Stimulated activated CD8-positive, alpha-beta memory T cell treated with anti-CD3 and anti-CD28 coated beads, Interleukin-12 subunit alpha, Interleukin-12 subunit beta, amount 100 ng/mL, for 1 hour (primary cell): ENCODE data around the gene TDRD10.

Source experiments
- DNase-seq: peaks from one replicate; pipeline ENCODE4 v3.0.0-alpha.2; 2020; ENCODE audit warnings: low read depth

TDRD10 gene

DNA sequence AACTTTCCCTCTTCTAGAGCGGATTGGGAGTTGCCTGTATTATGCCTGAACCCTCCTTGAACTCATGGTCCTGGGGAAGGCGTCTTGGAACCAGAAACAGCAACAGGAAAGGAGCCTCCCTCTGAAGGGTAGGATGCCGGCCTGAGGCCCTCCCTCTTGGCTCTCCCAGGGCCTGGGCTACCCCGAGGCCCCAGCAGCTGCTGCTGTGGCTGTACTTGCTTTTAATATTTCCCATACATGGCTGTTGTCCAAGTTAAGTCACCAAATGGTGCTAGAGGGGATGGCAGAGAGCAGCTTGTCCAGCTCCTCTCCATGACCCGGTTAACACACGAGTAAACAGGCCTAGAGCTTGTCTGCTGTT is 76.0 kb downstream of the TDRD10 start:
- no peak for DNase-seq

DNA sequence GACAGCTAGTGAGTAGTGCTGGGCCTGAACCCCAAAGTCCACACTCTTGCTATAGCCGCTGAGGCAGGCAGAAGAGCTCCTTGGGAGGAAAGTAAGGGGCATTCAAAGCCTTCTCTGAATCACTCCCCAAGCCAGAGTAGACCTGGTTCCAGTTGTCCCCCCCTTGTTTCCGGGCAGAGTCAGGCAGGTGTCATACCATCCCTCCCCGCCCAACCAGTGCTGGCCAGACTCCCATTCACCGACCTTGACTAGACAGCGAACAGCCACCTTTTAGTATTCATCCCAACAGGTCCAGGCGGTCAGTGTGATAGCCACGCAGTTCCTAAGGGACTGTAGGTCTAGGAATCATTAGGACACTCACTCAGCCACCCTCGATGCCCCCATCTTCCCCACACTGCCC is 77.4 kb downstream of the TDRD10 start:
- no peak for DNase-seq

DNA sequence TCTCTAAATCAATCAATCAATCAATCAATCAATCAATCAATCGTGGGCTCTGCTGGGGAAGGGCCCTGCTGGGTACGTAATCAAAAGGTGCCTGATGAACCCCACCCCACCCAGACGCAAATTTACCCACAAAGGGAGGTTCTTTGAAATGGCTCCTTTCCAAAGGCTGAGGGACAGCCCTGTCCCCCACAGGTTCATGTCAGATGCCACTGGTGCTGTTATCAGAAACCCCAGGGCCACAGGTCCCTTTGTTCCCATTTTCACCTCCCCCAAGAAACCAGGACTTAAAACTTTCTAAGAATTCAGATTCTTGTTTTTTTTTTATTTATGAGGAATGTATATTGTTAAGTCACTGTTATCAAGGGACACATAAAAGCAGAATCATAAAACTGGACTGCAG is 79.7 kb downstream of the TDRD10 start:
- DNase-seq: no peak

DNA sequence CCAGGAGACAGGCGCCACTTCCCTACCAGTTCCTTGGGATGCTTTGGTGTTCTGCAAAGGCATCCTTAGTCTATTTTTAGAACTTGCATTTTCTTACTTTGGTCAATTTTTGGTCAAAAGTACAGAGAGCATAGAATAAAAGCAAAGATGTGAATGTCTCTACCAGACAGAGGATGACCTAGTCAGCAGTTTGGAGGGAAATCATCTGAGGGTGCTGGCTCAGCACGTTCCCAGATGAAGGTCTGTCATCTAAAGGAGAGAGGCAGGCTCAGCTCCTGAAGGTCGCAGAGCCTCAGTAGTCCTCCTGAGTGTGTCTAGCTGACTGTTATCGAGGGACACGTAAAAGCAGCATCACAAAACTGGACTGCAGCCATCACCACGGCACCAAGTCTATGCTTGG is 80.9 kb downstream of the TDRD10 start:
- DNase-seq: no peak

DNA sequence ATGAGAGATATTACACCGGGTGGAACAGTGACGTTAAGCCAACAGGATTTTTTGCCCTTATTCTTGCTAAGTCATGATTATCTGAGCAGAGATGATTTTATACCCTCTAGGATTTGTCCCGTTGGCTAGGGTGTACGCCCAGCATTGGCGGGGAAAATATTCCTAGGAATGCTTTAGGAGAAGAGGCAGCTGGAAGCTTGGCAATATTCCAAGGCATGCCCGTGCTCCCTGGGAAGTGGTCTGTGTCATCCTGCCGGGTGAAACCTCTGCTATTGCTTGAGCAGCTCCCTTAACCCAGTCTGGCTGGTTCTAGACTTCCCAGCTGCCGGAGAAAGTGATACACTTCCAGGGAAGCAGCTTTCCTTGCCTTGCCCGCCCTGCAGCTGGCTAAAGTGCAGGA is 81.8 kb downstream of the TDRD10 start:
- no peak for DNase-seq

DNA sequence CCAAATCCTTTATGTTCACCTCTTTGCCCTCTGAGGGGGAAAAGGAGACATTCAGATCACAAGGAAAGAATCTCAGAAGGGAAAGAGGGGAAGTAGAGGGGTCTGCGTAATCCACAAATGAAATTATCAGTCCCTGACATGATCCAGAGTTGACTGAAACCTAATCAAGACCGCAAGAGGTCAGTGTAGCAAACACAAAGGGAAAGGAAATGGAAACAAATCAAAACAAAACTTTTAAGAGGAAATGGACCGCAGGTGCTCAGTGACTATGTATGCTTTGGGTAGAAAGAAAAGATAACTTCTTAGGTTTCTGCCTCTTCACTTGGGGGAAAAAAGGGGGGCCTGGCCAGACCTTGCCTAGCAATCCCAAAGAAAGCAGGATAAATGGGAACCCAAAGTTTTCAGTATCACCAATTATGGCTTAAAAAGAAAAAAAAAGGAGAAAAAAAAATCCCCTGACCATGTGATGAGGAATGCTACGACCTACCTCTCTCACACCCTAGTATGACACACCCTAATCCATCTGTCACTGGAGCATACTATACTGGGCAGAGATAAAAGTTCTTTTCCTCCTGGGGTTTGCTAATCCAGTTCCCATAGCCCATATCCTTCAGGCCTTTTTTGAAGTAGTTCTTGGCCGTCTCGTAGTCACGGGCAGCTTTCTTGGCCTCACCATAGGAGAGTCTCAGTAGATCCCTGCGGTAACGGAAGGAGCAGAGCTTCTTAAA is 82.4 kb downstream of the TDRD10 start:
- DNase-seq: no peak

DNA sequence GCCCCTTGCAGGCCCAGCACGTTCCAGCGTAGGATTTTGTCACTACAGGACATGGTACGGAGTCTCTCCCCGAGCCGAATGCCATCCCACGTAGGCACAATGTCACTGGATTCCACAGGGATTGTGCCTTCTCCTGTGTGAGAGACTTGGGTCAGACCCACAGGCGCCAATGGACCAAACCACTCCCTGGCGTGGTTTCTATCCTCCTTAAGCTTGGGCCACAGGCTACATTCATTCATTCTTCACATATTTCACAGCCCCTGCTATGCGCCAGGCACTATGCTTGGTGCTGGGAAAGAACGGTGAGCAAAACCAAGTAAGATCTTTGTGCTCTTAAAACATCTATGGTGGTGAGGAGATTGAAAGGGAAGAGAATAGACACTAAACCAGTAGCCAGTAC is 84.2 kb downstream of the TDRD10 start:
- no peak for DNase-seq

DNA sequence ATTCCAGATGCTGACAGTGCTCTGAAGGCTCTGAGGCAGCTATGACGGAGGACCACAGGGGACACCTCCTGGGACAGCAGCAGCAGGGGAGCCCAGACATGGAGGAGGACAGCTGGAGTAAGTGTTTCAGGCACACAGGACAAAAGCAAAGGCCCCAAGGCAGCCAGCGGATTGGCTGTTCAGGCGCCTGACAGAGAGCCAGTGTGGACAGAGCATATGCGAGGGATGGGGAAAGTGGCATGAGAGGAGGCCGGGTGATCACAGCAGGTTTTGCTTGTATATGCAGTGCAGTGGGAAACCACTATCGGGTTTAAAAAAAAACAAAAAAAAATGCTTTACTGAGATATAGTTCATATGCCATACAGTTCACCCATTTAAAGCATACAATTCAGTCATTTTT is 84.6 kb downstream of the TDRD10 start:
- DNase-seq: no peak

DNA sequence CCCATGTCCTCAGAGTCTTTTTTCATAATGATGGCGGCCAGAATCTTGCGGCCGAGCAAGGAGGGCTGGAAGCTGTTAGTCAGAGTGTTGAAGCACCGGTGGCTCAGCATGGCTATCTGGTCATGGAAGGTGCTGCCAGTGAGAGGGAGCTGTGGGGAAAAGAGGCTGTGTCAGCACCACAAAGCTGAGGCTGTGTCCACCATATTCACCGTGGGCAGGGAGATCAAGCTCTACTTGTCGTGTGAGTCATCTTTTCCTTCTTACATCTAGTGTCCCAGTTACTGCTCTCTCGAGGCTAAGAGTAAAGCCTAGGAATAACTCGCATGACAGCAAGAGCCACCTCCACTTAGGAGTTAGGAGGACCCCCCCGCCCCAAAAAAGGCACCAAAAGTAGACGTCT is 87.8 kb downstream of the TDRD10 start:
- no peak for DNase-seq

DNA sequence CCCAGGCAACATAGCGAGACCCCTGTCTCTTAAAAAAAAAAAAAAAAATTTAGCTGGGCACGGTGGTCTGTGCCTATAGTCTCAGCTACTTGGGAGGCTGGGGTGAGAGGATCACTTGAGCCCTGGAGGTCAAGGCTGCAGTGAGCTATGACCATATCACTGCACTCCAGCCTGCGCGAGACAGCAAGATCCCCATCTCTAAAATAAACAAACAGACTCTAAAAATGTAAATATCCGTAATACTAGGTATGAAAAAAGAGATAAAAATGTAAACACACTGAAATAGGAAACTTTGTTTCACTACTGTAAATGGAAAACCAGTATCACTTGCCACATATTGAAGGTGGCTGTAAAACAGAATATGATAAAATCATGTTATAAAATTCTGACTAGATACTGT is 88.7 kb downstream of the TDRD10 start:
- DNase-seq: no peak

DNA sequence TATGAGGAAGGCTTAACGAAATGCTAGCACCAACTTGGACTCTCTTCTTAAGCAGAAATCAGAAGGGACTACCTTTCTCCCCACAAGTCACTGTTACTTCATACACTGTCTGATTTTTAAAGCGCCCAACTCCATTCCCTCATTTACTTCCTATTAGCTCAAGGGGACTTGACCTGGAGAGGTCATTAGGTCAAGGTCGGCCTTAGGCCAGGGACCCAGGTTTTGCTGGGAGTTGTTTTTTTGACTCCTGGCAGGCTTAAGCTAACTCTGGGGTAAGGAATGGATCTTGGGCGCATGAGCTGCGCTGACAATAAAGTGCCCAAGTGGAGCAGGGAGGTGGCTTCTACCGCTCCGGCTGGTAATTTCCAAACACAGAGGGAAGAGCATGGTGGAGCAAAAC is 89.2 kb downstream of the TDRD10 start:
- no peak for DNase-seq

DNA sequence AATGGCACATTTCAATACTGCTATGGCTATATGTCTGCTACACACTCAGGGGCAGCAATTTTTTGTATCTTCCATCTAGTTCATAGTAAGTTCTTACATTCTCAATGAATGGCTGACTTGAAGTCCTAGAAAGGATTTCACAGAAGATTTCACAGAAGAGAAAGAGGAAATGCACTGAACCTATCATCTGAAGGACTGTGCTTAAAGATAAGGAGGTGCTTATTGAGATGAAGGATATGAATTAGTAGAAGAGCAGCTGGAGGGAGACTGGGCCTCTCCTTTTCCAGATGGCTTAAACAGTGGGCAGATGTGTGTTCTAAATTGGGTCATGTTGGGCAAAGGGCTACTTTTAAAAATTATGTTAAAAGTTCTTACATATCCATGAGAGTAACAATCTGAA is 91.4 kb downstream of the TDRD10 start:
- no peak for DNase-seq

DNA sequence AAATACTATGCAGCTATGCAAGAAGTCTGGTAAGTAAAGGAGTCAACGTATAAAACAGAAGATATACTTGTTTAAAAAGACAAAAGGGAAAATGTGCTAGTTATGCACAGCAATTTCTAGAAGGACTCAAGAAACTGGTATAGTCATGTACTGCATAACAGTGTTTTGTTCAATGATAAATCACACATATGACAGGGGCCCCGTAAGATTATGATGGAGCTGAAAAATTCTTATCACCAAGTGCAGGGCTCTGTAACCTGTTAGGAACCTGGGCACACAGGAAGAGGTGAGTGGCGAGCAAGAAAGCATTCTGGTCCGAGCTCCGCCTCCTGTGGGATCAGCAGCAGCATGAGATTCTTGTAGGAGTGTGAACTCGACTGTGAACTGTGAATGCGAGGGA is 92.8 kb downstream of the TDRD10 start:
- no peak for DNase-seq

DNA sequence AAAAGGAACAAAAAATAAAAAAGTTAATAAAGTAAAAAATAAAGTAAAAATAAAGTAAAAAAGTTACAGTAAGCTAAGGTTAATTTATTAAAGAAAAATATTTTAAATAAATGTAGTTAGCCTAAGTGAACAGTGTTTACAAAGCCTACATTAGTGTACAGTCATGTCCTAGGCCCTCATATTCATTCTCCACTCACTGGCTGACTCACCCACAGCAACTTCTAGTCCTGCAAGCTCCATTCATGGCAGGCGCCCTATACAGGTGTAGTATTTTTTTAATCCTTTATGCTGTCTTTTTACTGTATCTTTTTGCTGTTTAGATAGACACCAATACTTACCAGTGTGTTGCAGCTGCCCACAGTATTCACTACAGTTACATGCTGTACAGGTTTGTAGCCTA is 93.6 kb downstream of the TDRD10 start:
- no peak for DNase-seq
